PC-3 (cell line): ENCODE results near the gene ZNF384.

Experiments
- CTCF ChIP-seq: fragments of 300-600 bp; sonication (generic); conservative IDR thresholded peaks from 2 replicates; pipeline ENCODE4 v1.5.1; 2017; ENCODE audit warnings: antibody characterized with exemption, low read depth, mild to moderate bottlenecking, low read length
- EZH2phosphoT487 ChIP-seq: fragments of 300-600 bp; sonication (generic); IDR thresholded peaks from 2 replicates; pipeline ENCODE4 v1.6.1; 2018; ENCODE audit warnings: mild to moderate bottlenecking, antibody characterized with exemption, low read length, borderline replicate concordance

GRCh38 chr12:6729186-6729585 lies 40.0 kb upstream of the ZNF384 start:
- TF ChIP-seq CTCF: no peak
- no peak for TF ChIP-seq EZH2phosphoT487
